Umbilical cord (tissue), 2 donors: Measurements from ENCODE around the gene TPRG1. TPM values are rescaled to one million over a fixed set of nuclear protein-coding genes. Genes with fewer than 3 reads are reported as not detected.

Experiments
- DNase-seq: peaks from one replicate; pipeline ENCODE4 v3.0.0-alpha.2; 2015; ENCODE audit warnings: low spot score
- total RNA-seq: library from RNA; depleted of rRNA; stranded (reverse); fragments of >200 nt; gene quantifications from one replicate; pipeline ENCODE4 v1.2.3, GENCODE V29; 2014; ENCODE audit warnings: low replicate concordance; ENCODE audit not compliant: insufficient read depth

The TPRG1 gene
- total RNA-seq, 1 donor from 2014 or later = 13.5 TPM

- DNase-seq = no peak
Measured at GRCh38 chr3:189277711-189278110, 105.9 kb downstream of the TPRG1 start.

DNA sequence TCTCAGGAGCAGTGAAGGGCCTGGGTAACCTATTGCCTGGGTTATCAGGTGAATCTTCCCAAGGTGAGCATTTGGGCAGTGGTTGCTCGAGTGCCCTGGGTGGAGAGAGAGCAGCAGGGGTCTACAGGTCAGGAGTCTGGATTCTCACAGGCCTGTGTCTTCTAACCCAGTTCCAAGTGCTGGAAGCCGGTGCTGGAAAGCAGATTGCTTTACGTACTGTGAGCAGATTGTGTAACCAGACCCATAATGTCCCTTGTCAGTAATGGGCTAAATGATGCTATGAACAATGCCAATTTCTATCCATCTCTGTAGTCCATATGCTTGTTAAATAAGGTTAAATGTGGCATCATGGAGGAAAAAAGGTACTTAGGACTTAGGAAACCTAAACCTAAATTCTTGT, 106.5 kb downstream of the TPRG1 start:
- no peak for DNase-seq

DNA sequence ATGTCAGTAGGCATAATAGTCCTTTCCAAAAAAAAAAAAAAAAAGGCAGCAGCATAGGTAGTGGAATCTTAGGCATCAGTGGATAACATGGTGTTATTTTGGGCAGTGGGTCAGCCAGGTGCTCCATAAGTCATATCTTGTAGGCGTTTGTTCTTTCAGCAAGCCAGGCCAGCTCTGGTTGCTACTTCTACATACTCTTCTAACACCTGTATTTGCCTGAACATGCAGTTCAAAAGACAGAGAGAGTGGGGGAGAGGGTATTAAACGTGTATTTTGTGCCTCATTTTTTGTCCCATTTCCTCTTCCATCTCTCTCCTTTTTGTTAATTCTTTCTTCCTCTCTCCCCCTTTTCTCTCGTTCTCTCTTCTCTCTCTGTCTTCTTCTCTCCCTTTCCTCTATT, 110.4 kb downstream of the TPRG1 start:
- DNase-seq = no peak

- no peak for DNase-seq
Measured at GRCh38 chr3:189282741-189283140, 111.0 kb downstream of the TPRG1 start.

DNA sequence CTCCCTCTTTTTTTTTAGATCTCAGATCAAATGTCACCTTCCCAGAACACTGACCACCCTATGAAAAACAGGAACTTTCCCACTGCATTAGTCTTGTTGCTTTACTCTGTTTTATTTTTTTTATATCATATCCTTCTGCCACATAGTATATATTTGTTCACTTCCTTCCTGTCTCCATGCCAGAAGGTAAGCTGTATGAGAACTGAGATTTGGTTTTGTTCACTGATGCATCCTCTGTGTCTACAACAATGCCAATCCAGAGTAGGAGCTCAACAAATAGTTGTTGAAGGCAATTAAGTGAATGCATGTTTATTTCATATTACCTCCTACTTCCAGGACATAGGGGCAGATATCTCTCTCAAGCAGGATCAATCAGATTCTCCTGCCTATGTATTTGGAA, 114.4 kb downstream of the TPRG1 start:
- DNase-seq = no peak

- no peak for DNase-seq
Measured at GRCh38 chr3:189286916-189287315, 115.1 kb downstream of the TPRG1 start.

GRCh38 chr3:189288348-189289235, 116.8 kb downstream of the TPRG1 start:
- DNase-seq = no peak

DNA sequence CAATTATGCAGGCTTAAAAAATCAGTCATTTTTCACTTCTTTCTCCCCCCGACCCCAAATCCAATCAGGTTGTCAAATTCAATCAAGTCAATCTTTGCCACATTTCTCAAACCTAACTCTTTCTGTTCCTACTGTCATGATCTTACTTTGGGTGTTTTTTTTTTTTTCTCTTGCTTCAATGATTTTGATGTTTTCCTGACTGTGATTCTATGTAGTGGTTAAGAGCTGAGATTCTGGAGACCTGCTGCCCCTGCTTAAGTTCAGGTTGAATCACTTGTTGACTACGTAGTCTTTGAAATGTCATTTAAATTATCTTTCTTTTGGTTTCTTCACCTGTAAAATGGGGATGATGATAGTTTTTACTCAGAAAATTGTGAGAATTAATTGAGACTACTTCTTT, 117.5 kb downstream of the TPRG1 start:
- DNase-seq = no peak

- peak; percentile 20 for DNase-seq
Measured at GRCh38 chr3:189292667-189293484, 121.1 kb downstream of the TPRG1 start.

GRCh38 chr3:189294649-189295048, 122.9 kb downstream of the TPRG1 start:
- no peak for DNase-seq

DNA sequence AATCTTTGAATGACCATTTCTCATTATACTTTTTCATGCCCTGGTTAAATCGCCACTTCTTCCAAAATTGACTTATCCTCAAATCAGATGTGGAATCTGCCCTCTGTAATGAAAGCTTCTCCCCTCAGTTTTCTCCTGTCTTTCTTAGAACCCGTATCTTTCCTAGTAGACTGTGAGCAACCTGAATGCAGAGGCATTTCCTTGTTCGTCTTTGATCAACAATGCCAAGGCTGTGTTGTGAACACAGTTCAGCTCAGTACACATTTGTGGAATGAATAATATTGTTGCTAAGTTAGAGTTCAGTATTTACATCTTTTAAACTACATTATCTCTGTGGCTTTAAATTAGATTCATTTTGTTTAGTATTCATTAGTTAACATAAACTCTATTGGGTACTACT, 123.3 kb downstream of the TPRG1 start:
- no peak for DNase-seq

DNA sequence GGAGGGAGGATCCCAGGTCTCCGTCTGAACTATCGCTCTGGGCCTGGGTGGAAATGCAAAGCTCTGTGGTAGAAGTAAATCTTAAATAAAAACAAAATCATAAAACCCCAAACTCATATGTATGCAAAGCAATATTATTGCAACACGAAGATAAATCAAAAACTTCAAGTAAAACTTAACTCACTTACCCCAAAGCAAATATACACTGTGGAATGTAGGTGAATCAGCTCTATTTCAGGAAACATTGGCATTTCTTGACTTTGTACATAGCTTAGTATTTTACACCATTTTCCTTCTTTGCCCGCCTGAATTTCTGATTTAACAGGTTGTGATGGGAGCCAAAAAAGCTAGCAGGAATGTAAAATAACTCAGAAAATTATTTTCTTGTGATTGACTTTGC, 126.2 kb downstream of the TPRG1 start:
- no peak for DNase-seq

GRCh38 chr3:189298469-189299375, 127.0 kb downstream of the TPRG1 start:
- no peak for DNase-seq

- DNase-seq = no peak
Measured at GRCh38 chr3:189300345-189300744, 128.6 kb downstream of the TPRG1 start.

DNA sequence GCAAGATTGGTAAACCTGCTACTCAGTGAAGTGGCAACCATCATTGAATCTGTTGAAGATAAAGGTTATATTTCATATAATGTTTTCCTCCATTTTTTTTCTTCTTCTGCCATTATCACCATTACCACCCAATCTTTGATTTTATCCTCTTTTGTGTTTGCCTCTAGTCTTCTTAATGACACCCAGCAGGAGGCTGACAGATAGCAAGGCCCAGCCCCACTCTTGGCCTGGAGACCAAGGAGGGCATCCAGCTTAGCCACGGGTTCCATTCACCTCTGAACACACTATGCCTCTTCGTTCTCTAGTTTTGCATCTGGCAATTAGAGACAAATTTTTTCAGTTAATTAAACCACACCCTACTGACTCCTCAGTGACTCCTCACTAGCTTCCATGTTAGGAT, 129.7 kb downstream of the TPRG1 start:
- no peak for DNase-seq

DNA sequence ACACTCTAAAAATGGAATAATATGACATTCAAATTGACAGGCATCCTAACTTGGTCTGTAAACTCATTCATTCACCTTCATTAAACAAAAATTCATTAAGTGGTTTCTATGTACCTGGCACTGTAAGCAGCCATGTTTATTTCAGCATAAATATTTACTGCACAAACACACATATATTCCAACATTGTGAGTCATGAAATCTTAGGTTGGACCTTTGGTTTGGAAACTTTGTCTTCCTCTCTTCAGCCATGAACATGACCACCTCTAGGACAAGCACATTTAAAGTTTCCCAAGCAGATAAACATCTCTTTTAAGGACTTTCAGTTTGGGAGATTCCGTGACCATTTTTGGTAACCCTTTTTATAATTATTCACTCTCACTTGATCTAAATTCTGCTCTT, 131.8 kb downstream of the TPRG1 start:
- no peak for DNase-seq

DNA sequence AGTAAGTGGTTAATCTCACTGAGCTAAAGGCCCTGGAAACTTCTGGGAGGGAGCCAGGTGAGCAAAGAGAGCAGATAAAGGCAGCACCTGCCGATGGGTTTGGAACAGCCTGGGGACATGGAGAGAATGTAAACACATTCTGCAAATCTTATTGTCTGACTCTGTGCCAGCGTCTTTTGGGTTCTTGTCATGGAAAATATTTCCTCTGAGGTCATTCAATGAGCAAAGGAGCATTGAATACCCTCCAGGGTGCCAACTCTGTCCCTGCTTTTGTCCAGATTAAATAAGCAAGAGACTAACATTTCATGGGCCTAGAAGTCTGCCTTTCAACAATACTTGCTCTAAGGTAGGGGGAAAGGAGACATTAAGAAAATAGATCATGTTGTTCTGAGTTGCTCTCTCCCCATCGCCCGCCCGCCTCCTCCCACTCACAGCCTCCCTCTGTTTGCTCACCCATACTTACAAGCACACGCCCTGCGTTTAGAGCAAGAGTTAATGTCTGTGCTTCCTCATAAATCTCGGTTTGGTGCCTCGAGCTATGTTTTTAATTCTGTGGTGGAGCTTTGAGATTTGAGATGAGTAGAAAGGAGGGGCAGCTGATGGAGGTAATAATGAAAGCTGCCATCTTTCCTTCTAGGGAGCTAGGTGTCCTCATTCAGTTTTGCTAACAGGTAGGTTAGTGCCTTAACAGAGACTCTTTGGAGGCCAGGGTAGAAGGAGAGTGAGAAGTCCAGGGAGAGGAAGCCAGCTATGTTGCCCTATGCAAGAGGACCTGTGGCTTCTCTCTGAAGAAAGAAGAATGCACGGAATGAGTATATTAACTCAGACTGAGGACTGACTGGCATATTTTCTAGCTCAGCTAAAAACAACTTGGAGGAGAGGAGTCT, 132.9 kb downstream of the TPRG1 start:
- DNase-seq = peak; percentile 70

DNA sequence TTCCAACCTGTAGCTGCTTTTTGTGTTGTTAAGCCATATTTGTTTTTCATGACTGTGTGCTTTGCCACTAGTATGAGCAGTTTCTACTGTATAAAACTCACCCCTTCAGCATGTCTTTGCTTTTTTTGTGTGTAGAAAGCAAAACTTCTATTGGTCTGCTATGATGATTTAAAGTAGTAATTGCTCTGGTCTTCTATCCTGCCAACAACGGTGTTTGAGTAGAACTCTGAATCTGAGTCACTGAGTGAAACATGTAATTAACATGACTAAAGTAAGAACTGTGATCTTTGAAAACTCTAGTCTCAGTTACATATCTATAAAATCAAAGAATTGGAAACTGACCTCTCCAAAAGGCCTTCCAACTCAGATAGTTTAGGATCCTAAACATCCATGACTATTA, 133.6 kb downstream of the TPRG1 start:
- no peak for DNase-seq

GRCh38 chr3:189307963-189308362, 136.2 kb downstream of the TPRG1 start:
- DNase-seq = no peak

DNA sequence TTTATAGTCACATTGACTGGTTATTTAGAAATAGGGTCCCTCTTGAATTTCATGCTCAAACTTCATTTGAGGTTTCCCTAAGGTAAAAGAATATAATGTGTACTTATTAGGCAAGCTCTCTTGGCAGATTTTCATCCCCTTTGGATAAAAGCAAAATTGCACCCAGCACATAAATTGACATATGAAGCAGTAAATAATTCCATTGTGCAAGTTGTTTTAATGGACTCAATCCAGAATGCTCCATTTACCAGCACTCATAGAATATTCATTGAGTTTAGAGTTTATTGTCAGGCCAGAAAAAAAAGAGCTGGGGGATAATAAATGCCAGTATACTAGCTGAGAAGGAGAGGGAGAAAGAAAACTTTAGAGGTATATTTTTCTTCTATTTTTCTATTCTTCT, 136.8 kb downstream of the TPRG1 start:
- no peak for DNase-seq
